Measurements from ENCODE around the gene DTX4. TPM values are rescaled to one million over a fixed set of nuclear protein-coding genes. Genes with fewer than 3 reads are reported as not detected.

DTX4 gene
- polyA plus RNA-seq, 1 donor from 2014 or later: 31.4 TPM

- no peak overlapping the region for H3K27ac ChIP-seq (ENCODE audit: low read length)
- no peak overlapping the region for H3K9ac ChIP-seq (ENCODE audit: low read length)
- no peak for TF ChIP-seq EP300 (conservative IDR thresholded peaks at IDR 0.05; ENCODE audit: poor library complexity, severe bottlenecking)
- no peak for TF ChIP-seq SMC3 (conservative IDR thresholded peaks at IDR 0.05; ENCODE audit: poor library complexity)
- TF ChIP-seq CTCF (IDR thresholded peaks at IDR 0.05; ENCODE audit: poor library complexity, severe bottlenecking): no peak
- TF ChIP-seq TAF1 (IDR thresholded peaks at IDR 0.05; ENCODE audit: low read depth): no peak
- no peak for TF ChIP-seq REST (IDR thresholded peaks at IDR 0.05; ENCODE audit: borderline replicate concordance)
- TF ChIP-seq POLR2AphosphoS5 (IDR thresholded peaks at IDR 0.05): no peak
- TF ChIP-seq RAD21 (conservative IDR thresholded peaks at IDR 0.05): no peak
- TF ChIP-seq EZH2 (IDR thresholded peaks at IDR 0.05; ENCODE audit: borderline replicate concordance, insufficient read depth, low read length, poor library complexity, severe bottlenecking): no peak
- no peaks in the 10 kb centered on the region for H4K20me1 ChIP-seq (ENCODE audit: insufficient read depth)
- H3K9me3 ChIP-seq (ENCODE audit: low read length): no peaks in the 10 kb centered on the region
- no peaks in the 10 kb centered on the region for H3K79me2 ChIP-seq (replicated peaks; ENCODE audit: insufficient read depth, low read length)
- no peaks in the 10 kb centered on the region for H3K27me3 ChIP-seq (ENCODE audit: insufficient read depth, low read depth, low read length)
- H3K36me3 ChIP-seq (ENCODE audit: insufficient read depth, low read length): no peaks in the 10 kb centered on the region
- H3F3A ChIP-seq (ENCODE audit: insufficient read depth, low read length, poor library complexity, severe bottlenecking): no peaks in the 10 kb centered on the region
- no peaks in the 10 kb centered on the region for H3K9me2 ChIP-seq (ENCODE audit: insufficient read depth, low read length)
- no peak overlapping the region for H3K4me2 ChIP-seq (ENCODE audit: low read length)
- H2AFZ ChIP-seq (ENCODE audit: low read depth, low read length): no peak overlapping the region
- H3K4me3 ChIP-seq (ENCODE audit: low read length): no peak overlapping the region
These were observed 47.0 kb downstream of the DTX4 start for GRCh38 chr11:59218893-59219292.

GRCh38 chr11:59219836-59220235 is 47.9 kb downstream of the DTX4 start:
- Histone ChIP-seq H3K27ac (ENCODE audit: low read length) (no peak overlapping the region), H3K9me2 (ENCODE audit: insufficient read depth, low read length) (no peaks in the 10 kb centered on the region), H4K20me1 (ENCODE audit: insufficient read depth) (no peaks in the 10 kb centered on the region), H3K79me2 (replicated peaks; ENCODE audit: insufficient read depth, low read length) (no peaks in the 10 kb centered on the region), H3K9me3 (ENCODE audit: low read length) (no peaks in the 10 kb centered on the region), H3K9ac (ENCODE audit: low read length) (no peak overlapping the region), H3K4me2 (ENCODE audit: low read length) (no peak overlapping the region), H3K4me3 (ENCODE audit: low read length) (no peak overlapping the region), H3K36me3 (ENCODE audit: insufficient read depth, low read length) (no peaks in the 10 kb centered on the region), H2AFZ (ENCODE audit: low read depth, low read length) (no peak overlapping the region), H3K27me3 (ENCODE audit: insufficient read depth, low read depth, low read length) (no peaks in the 10 kb centered on the region), H3F3A (ENCODE audit: insufficient read depth, low read length, poor library complexity, severe bottlenecking) (no peaks in the 10 kb centered on the region)
- no peak for TF ChIP-seq REST (IDR thresholded peaks at IDR 0.05; ENCODE audit: borderline replicate concordance)
- TF ChIP-seq MXI1 (conservative IDR thresholded peaks at IDR 0.05; ENCODE audit: poor library complexity, severe bottlenecking): no peak
- TF ChIP-seq TAF1 (IDR thresholded peaks at IDR 0.05; ENCODE audit: low read depth): no peak
- TF ChIP-seq POLR2AphosphoS5 (IDR thresholded peaks at IDR 0.05): no peak
- no peak for TF ChIP-seq EP300 (conservative IDR thresholded peaks at IDR 0.05; ENCODE audit: poor library complexity, severe bottlenecking)
- no peak for TF ChIP-seq EZH2 (IDR thresholded peaks at IDR 0.05; ENCODE audit: borderline replicate concordance, insufficient read depth, low read length, poor library complexity, severe bottlenecking)
- no peak for TF ChIP-seq RAD21 (conservative IDR thresholded peaks at IDR 0.05)
